Upper lobe of right lung (tissue), 1 donor: ENCODE results near the gene PDS5A. TPM values are rescaled to one million over a fixed set of nuclear protein-coding genes. Genes with fewer than 3 reads are reported as not detected.
"Not testable (repeated sequence)": the region's sequence is repeated elsewhere in the genome, so short reads cannot be mapped to it uniquely, and the experiment has no call there.

Experiments
- ATAC-seq: fragments of 200-7000 bp; cut with Tn5 transposase; one replicate; pipeline ENCODE4 v1.9.1; 2020; ENCODE audit warnings: mild to moderate bottlenecking, moderate library complexity
- DNase-seq: peaks from one replicate; pipeline ENCODE4 v3.0.0-alpha.2; 2020
- H3K27ac ChIP-seq: fragments of 200-600 bp; one replicate; pipeline ENCODE4 v1.8.0; 2022
- H3K27me3 ChIP-seq: fragments of 200-600 bp; one replicate; pipeline ENCODE4 v1.8.0; 2022; ENCODE audit warnings: mild to moderate bottlenecking
- H3K36me3 ChIP-seq: fragments of 200-600 bp; one replicate; pipeline ENCODE4 v1.8.0; 2022
- H3K4me1 ChIP-seq: fragments of 200-600 bp; one replicate; pipeline ENCODE4 v1.8.0; 2022
- H3K4me3 ChIP-seq: fragments of 200-600 bp; one replicate; pipeline ENCODE4 v1.8.0; 2022; ENCODE audit warnings: mild to moderate bottlenecking
- H3K9me3 ChIP-seq: fragments of 200-600 bp; one replicate; pipeline ENCODE4 v1.8.0; 2022
- CTCF ChIP-seq: fragments of 200-600 bp; IDR thresholded peaks from one replicate; pipeline ENCODE4 v1.8.0; 2022; ENCODE audit warnings: antibody characterized with exemption
- intact Hi-C: fragments of 100-400 bp; cut with DNase I; formaldehyde crosslinking; loops from one replicate; pipeline ENCODE4 v1.11.0; 2022
- total RNA-seq: library from RNA; stranded (reverse); fragmentation: NEBNext Ultra II Directional; extraction: Animal tissue kit (Norgen Biotek cat#: 25700); gene quantifications from one replicate; pipeline ENCODE4 v1.2.1, GENCODE V29; 2021
- donor health status: DM: no; HTN: yes; CAD: no; lungs with severe emphysema.

Gene PDS5A
- total RNA-seq, 1 donor from 2014 or later: 83.7 TPM

- ATAC-seq (no peak), DNase-seq (no peak)
- Histone ChIP-seq H3K27me3 (no peaks in the 10 kb centered on the region), H3K9me3 (no peaks in the 10 kb centered on the region), H3K4me1 (peaks cover 22% of the 10 kb centered on the region), H3K4me3 (no peak overlapping the region), H3K27ac (no peak overlapping the region), H3K36me3 (peaks cover 19% of the 10 kb centered on the region)
- intact Hi-C loops: no loop called here
- TF ChIP-seq CTCF: no peak
Measured at GRCh38 chr4:39978904-39979303, 1.2 kb upstream of the PDS5A start.

- peak overlapping the region; percentile 65 for H3K4me3 ChIP-seq
- no peaks in the 10 kb centered on the region for H3K27me3 ChIP-seq
- H3K27ac ChIP-seq: peak overlapping the region; percentile 79
- no peaks in the 10 kb centered on the region for H3K9me3 ChIP-seq
- peaks cover 22% of the 10 kb centered on the region for H3K4me1 ChIP-seq
- intact Hi-C loops: no loop called here
- DNase-seq (no peak), ATAC-seq (no peak)
- no peak for TF ChIP-seq CTCF
- peaks cover 22% of the 10 kb centered on the region for H3K36me3 ChIP-seq
Measured at GRCh38 chr4:39978378-39978775, 666 bp upstream of the PDS5A start.

- Histone ChIP-seq H3K27me3 (no peaks in the 10 kb centered on the region), H3K4me3 (peak overlapping the region; percentile 65), H3K9me3 (no peaks in the 10 kb centered on the region), H3K4me1 (peaks cover 22% of the 10 kb centered on the region), H3K36me3 (peaks cover 28% of the 10 kb centered on the region), H3K27ac (peak overlapping the region; percentile 92)
- peak; percentile 76 for DNase-seq
- intact Hi-C loops: no loop called here
- ATAC-seq: peak; percentile 38
- TF ChIP-seq CTCF: no peak
Measured at GRCh38 chr4:39976945-39977488, 694 bp downstream of the PDS5A start.

- peaks cover 28% of the 10 kb centered on the region for H3K36me3 ChIP-seq
- peak; percentile 85 for TF ChIP-seq CTCF
- DNase-seq (peak; percentile 85), ATAC-seq (peak; percentile 78)
- H3K27ac ChIP-seq: peak overlapping the region; percentile 92
- H3K4me3 ChIP-seq: peak overlapping the region; percentile 65
- intact Hi-C loops: no loop called here
- no peaks in the 10 kb centered on the region for H3K27me3 ChIP-seq
- peaks cover 22% of the 10 kb centered on the region for H3K4me1 ChIP-seq
- H3K9me3 ChIP-seq: no peaks in the 10 kb centered on the region
Measured at GRCh38 chr4:39976141-39976944, 1.4 kb downstream of the PDS5A start.

GRCh38 chr4:39975488-39976089, 2.1 kb downstream of the PDS5A start:
- no peak for ATAC-seq
- no peaks in the 10 kb centered on the region for H3K27me3 ChIP-seq
- peak overlapping the region; percentile 65 for H3K4me3 ChIP-seq
- H3K4me1 ChIP-seq: peaks cover 22% of the 10 kb centered on the region
- peak overlapping the region; percentile 92 for H3K27ac ChIP-seq
- intact Hi-C loops: no loop called here
- H3K9me3 ChIP-seq: no peaks in the 10 kb centered on the region
- DNase-seq: no peak
- TF ChIP-seq CTCF: no peak
- peaks cover 28% of the 10 kb centered on the region for H3K36me3 ChIP-seq

- H3K27ac ChIP-seq, intact Hi-C loops, H3K4me3 ChIP-seq, DNase-seq, H3K27me3 ChIP-seq, ATAC-seq, H3K9me3 ChIP-seq: not testable (repeated sequence)
- Histone ChIP-seq H3K36me3 (peaks cover 28% of the 10 kb centered on the region), H3K4me1 (peaks cover 30% of the 10 kb centered on the region)
Measured at GRCh38 chr4:39973052-39973451, 4.7 kb downstream of the PDS5A start.
